ENCODE data around the gene ACSL1.
A peak's percentile ranks its signal among the peaks of the same experiment; 100 is the strongest.

ACSL1 gene, protein sequence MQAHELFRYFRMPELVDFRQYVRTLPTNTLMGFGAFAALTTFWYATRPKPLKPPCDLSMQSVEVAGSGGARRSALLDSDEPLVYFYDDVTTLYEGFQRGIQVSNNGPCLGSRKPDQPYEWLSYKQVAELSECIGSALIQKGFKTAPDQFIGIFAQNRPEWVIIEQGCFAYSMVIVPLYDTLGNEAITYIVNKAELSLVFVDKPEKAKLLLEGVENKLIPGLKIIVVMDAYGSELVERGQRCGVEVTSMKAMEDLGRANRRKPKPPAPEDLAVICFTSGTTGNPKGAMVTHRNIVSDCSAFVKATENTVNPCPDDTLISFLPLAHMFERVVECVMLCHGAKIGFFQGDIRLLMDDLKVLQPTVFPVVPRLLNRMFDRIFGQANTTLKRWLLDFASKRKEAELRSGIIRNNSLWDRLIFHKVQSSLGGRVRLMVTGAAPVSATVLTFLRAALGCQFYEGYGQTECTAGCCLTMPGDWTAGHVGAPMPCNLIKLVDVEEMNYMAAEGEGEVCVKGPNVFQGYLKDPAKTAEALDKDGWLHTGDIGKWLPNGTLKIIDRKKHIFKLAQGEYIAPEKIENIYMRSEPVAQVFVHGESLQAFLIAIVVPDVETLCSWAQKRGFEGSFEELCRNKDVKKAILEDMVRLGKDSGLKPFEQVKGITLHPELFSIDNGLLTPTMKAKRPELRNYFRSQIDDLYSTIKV

GRCh38 chr4:184825896-184826690 is at the start of gene ACSL1:
TSS of gene ACSL1 (minus strand) at chr4:184825968. CDS start at chr4:184803514, 22,454 bp downstream.
- peak; percentile 85 for DNase-seq

- no peak for DNase-seq
Observed at GRCh38 chr4:184873054-184873453, 47.3 kb upstream of the ACSL1 start.

- no peak for DNase-seq
Observed at GRCh38 chr4:184870718-184871117, 45.0 kb upstream of the ACSL1 start.

- DNase-seq = no peak
Observed at GRCh38 chr4:184868623-184869022, 42.9 kb upstream of the ACSL1 start.

DNA sequence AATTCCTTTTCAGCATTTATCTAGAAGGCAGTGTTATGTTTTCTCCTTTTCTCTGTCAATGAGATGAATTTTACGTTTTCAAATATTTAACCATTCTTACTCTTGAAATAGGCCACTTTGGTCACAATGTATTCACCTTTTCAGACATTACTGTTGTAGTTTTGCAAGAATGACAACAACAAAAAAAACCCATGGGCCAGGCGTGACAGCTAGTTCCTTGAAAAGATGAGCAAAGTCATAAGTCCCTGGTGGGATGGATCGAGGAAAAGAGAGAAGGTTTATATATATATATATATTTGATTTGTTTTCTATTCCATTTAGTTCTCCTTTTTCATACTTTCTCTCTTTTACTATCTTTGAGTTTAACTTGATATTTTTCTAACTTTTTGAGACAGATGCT is 38.1 kb upstream of the ACSL1 start:
- no peak for DNase-seq

DNA sequence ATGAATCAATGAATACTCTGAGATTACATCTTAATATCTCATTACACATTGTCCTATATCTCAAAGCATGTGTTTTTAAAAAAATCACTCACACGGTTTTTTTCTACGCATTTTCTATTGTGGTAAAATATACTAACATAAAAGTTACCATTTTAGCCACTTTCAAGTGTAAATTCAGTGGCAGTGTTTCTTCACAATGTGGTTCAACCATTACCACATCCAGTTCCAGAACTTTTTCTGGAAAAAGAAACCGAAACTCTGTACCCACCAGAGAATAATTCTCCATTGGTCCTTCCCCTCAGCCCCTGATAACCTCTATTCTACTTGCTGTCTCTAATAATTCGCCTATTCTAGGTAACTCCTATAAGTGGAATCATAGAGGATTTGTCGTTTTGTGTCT is 35.3 kb upstream of the ACSL1 start:
- DNase-seq = no peak

GRCh38 chr4:184860018-184860779 is 34.4 kb upstream of the ACSL1 start:
- DNase-seq = no peak

GRCh38 chr4:184857441-184858121 is 31.8 kb upstream of the ACSL1 start:
- DNase-seq = no peak

GRCh38 chr4:184856277-184856609 is 30.5 kb upstream of the ACSL1 start:
- DNase-seq = no peak

DNA sequence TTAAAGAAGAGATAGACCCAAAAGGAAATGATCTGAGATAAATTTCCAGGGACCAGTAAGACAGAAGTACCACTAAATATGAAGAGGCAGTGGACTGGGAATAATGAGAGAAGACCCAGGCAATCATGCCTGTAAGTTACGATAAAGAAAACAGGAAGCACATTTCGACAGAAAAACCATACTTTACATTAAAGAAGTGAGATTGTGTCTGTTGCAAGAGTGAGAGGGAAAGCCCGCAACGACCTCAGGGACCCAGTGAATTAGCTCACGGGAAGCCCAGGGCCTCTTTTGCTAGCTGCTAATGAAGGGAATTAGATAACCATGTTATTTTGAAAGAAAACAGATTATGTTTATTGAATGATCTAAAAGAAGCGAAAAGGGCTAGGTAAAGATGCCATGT is 28.9 kb upstream of the ACSL1 start:
- no peak for DNase-seq

GRCh38 chr4:184853436-184853835 is 27.7 kb upstream of the ACSL1 start:
- DNase-seq = no peak

- no peak for DNase-seq
Observed at GRCh38 chr4:184851886-184852285, 26.1 kb upstream of the ACSL1 start.

GRCh38 chr4:184851200-184851541 is 25.4 kb upstream of the ACSL1 start:
- no peak for DNase-seq

GRCh38 chr4:184850431-184851199 is 24.8 kb upstream of the ACSL1 start:
- DNase-seq = no peak

DNA sequence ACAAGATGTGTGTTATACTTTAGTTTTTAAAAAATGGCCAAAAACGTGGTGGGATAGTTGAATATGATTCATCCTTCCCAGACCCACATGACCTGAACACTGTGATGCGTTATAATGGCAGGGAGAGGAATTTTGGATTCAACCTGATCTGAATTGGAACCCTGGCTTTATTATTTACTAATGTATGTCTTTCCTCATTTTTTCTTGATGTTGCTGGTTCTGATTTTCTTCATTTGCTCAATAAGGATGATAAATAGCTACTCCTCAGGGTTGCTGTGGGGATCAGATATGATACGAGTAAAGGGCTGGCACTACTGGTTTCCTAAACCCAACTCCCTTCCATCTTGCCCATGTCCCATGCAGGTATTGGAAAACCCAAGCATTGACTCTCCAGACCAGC is 24.2 kb upstream of the ACSL1 start:
- no peak for DNase-seq

DNA sequence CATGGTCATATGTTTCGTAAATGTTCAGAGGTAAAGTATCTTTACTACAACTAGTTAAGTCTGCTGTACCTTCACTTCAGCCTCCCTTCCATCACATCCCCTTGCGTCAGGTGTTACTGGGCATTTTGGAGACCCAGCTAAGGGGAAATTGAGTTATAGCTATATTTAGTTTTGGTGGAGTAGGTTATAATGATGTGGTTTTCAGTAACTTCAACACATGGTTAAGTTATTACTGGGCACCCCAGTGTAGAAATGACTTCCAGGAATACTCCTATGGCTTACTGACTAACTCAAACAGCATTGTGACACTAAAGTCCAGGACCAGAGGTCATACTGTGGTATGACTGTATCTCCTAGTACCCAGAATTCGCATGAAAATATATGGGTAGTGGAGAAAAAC is 23.4 kb upstream of the ACSL1 start:
- DNase-seq = no peak

- DNase-seq = no peak
Observed at GRCh38 chr4:184848510-184848909, 22.7 kb upstream of the ACSL1 start.

GRCh38 chr4:184846531-184846930 is 20.8 kb upstream of the ACSL1 start:
- DNase-seq = no peak

- DNase-seq = no peak
Observed at GRCh38 chr4:184845367-184846021, 19.7 kb upstream of the ACSL1 start.

GRCh38 chr4:184844742-184845141 is 19.0 kb upstream of the ACSL1 start:
- no peak for DNase-seq

DNA sequence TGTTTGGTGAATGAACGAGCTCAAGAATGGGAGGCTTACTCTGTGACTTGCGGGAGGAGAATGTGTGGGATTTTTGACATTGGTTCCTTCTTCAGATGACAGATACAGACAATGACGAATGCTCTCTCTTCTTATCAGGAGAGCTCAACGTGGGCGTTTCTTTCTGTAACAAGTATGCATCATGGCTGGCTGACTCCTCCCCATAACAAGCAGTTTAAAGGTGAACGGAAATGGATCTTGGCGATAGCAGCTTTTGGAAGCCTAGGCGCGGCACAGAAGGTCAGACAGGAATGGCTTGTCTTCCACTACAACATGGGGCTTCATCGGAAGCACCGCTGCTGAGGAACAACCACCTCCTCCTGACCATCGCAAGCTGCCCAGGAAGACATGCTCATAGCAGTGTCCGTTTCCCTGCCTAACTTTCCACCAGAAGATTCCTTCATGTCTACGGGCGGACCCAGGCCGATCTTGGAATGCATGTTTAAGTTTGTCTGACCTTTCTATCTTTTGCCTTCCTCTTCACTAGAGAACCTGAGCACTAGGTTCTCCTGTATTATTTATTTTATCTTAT is 18.3 kb upstream of the ACSL1 start:
- DNase-seq = no peak
